GM21825 (cell line): Measurements from ENCODE around the gene ABCB1.

ENCODE experiments used
- ATAC-seq: cut with Tn5 transposase; IDR thresholded peaks from one replicate; pipeline ENCODE4 v1.9.1; 2021; ENCODE audit warnings: mild to moderate bottlenecking, moderate library complexity; ENCODE audit not compliant: unreplicated experiment

The ABCB1 gene

DNA sequence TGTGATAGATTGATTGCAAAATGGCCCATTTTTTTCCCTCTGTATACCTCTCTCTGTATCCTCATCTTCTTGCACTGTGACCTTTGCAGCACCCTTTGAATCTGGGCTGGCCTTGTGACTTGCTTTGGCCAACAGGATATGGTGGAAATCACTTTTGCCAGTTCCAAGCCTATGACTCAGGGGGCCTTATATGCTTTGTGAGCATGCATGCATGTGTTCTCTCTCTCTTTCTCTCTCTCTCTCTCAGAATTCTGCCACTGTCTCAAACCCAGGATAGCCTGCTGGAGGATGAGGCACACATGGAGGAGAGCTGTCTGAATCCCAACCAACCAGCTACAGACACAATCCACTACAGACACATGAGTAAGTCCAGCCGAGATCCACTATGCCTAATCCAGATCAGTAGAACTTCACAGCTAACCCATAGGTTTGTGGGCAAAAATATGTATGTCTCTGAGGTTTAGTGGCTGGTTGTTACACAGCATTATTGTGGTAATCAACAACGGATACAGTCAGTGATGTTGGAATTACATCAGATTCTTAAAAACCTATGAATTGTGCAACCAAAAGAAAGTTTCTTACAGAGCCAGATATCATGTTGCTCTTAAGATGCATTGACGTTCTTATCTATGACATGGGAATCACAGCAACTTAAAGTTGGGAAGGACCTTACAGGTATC lies 83.4 kb downstream of the ABCB1 start:
- no peak for ATAC-seq

DNA sequence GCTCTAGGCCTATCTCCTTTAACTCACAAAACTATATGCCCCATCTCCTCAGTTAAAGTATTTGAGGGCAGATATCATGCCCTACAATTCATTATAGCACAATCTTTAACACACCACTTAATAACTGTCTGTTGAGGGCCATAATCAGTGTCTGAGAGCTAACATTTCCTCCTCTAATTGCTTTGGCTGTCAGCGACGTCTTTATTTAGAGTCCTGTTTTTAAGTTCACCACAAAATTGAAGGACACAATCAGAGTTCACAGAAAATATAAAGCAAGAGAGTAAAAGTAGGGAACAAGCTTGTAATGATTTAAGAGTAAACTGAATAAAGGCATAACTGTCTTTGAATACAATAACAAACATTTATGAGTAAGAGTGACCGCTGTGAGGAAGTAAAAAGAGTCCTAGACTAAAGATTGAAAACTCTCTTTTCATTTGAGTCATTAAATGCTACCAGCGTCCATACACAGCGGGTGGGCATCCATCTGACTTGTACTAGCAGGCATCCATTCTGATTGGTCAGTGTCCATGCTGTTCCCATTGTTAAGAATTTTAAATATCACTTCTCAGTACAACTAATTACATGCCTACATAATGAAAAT lies 86.8 kb downstream of the ABCB1 start:
- no peak for ATAC-seq

DNA sequence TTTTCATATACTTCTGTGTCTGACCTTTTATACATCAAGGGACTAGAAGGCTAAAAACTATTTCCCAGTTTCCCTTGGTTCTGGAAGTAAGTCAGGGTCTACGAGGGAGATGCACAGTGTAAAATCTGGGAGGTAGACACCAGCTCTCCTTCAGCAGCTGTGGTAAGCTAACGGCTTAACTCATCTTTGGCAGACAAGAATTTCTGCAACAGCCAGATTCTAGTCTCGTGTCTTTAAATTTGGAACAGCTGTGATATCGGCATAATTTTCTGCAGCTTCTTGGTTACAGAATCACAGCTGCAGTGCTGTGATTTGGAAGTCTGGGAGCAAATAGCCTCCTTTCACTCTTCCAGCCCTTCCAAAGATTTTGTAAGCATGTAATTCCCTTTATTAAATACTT lies 87.8 kb downstream of the ABCB1 start:
- no peak for ATAC-seq

DNA sequence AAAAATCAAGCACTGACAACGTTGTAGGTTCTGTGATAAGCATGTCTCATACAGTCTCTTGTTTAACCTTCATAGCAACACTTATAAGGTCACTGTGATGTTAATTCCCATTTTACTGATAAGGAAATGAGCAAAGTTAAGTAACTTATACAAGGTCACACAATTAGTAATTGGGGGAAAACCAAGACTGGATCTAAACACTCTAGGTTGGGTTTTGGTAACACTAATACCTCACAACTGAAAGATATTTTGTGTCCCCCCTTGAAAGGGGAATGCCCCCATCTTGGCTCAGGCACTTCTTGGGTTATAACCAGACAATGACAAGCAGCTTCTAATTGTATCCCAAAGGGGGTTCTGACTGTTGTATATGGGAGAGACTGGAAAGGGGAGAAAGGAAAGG lies 89.2 kb downstream of the ABCB1 start:
- ATAC-seq, result no peak

DNA sequence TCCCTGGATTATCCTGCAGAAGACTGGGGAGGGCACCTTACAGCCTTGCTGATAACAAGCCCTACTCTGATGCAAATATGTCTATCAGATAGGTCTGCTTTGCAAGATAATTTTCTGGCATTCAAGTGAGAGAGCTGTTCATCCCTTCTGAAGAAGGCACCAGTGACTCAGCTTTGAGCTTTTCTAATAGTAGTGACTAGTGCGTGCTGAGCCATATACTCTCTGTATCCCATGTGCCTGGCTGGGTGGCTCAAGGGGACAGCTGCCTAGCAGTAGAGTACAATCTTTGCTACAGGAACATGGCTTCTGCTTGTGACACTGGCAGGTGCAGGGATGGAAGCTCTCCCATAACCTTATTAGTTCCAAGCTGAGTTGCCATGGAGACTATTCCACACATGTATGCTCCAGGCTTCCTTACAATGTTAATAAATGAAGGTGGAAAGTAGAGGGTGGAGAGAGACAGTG lies 90.2 kb downstream of the ABCB1 start:
- ATAC-seq, result no peak

DNA sequence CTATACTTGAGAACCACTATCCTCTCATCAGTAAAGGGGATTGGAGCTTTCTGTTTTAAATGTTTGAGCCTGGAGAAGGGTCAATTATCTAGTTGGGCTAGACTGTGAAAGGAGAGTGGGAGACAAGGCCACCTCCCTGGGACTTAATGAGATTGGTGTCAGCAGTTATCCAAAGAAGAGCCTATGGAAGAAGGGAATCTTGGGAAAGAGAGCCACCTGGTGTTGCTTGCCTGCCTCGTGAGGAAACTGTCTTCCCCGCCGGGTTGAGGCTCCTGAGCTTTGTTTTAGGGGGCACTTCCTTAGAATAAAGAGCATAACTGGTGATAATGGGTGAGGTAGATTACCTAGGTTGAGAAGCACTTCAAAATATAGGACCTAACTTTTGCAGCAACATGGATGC lies 93.2 kb downstream of the ABCB1 start:
- ATAC-seq, result no peak

DNA sequence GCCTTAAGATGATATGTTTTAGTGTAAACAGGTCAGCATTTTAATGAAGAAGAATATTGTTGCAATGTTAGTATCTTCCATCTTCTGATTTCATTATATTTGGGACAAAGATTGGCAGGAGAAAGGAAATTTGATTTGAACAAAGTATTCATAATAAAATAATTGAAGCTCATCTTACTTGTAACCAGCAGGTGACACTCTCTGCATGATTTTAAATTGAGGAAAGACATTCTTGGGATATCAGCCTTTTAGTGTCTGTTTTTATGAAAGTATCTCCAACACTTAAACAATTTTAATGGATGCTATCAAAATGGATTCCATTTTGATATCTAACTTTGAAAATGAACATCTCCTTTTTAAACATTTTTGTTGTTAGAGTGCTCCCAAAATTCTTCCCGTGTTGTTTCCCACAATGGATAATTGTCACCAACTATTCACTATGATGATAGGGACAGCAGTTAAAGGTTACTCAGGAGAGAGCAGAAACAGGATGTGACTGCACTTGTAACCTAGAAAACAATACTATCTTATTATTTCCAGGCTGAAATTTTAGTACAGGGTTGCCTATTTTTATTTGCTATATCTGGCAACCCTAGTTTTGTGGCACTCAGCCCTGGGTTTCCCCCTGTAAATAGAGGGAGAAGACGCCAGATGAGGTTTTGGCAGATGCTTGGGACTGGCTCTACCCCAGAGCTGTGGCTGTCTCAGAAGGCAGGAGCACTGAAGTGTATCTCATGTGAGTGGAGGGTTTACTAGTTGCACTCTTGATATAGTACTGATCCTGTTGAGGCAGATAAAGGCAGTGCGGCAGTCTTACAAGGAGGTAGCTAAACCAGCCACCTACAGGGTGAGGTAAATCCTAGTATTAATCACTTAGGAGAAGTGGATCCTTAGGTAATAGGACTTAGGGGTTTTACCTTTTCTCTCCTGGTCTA lies 94.2 kb downstream of the ABCB1 start:
- ATAC-seq, result no peak

GRCh38 chr7:87505557-87506245 lies 95.0 kb downstream of the ABCB1 start:
- ATAC-seq, result peak; percentile 49

- no peak for ATAC-seq
Observed at GRCh38 chr7:87505122-87505521, 95.6 kb downstream of the ABCB1 start.

- ATAC-seq, result no peak
Observed at GRCh38 chr7:87499494-87499893, 101.2 kb downstream of the ABCB1 start.

- ATAC-seq, result no peak
Observed at GRCh38 chr7:87498893-87499292, 101.8 kb downstream of the ABCB1 start.

DNA sequence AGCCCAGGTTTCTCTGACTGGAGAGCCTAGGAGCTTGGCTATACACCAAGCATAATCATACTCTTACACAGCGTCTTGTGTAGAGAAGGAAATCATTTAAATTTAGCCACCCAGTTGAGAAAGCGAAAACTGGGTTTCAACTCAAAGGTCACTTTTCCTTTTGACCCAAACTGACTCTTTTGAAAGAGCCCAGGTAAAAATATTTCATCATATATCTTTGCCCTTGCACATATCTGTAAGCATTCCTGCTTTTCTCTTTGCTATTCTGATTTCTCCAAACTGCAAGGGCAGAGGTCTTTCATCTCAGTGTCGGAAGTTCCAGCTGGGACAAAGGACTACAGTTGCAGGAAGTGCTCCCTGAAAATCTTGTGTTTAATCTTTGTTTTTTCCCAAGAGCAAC lies 103.2 kb downstream of the ABCB1 start:
- no peak for ATAC-seq

- ATAC-seq, result no peak
Observed at GRCh38 chr7:87495366-87495765, 105.3 kb downstream of the ABCB1 start.

GRCh38 chr7:87494454-87494853 lies 106.2 kb downstream of the ABCB1 start:
- ATAC-seq, result no peak

DNA sequence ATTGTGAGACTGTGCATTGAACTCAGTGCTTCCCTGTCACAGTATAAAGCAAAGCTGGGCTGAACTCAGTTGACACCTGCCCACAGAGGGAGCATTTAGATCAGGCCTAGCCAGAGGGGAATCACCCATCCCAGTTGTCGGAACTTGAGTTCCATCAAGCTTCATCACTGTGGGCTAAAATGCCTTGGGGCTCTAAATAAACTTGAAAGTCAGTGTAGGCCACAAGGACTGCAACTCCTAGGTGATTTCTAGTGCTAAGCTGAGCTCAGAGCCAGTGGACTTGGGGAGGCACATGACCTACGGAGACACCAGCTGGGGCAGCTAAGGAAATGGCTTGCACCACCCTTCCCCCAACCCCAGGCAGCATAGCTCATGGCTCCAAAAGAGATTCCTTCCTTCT lies 117.6 kb downstream of the ABCB1 start:
- ATAC-seq, result no peak

- ATAC-seq, result no peak
Observed at GRCh38 chr7:87482115-87482514, 118.6 kb downstream of the ABCB1 start.

- no peak for ATAC-seq
Observed at GRCh38 chr7:87480386-87480785, 120.3 kb downstream of the ABCB1 start.

DNA sequence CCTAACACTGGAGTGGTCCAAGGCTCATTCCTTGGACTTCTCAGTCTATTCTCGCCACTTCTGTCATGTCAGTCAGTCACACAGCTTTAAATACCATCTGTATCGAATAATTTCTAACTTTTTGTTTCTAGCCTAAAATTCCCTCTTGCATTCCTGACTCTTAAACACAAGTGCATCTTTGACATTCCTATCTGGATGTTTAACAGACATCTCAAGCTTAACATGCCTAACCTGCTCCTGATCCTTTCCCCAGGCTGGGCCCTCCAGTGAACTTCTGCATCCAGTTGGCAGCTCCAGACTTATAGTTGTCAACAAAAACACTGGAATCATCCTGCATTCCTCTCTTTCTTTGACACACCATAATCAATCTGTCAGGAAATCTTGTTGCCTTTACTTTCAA lies 120.7 kb downstream of the ABCB1 start:
- no peak for ATAC-seq

- ATAC-seq, result no peak
Observed at GRCh38 chr7:87476179-87476557, 124.5 kb downstream of the ABCB1 start.

DNA sequence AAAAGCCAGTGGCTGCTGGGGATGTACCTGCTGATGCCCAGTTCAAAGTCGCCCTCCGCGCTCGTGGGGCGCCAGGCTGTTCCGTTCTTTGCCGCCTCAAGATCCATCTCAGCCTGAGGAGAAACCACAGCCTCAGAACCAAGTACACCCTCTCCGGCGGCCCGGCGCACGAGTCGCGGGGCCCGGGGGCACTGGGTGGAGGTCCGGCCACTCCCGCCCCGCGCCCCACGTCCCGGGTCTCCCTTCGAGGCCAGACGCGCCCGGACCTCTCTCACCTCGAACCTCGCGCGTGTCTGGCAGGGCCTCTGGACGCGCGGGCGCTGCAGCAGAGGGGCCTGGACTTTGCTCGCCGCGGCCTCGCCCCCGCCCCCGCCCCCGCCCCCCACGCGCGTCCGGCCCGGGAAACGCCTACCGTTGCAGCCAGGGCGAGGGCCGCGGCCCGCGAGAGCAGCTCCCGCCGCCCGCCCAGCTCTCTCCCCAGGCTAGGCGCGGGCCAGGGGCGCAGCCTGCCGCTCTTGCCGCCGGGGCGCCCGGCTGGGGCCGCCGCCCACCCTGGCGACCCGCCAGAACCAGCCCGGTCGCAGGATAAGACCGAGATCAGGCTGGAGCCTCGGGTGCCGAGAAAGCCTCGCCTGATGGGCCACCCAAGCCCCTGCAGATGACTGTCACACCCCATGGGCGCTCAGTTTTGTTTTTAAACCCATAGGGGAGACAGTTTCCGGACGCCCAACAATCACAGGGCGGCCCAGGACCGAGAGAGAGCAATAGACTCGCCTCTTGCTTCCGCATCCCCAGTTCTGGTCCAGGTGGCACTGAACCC lies 125.1 kb downstream of the ABCB1 start, which contains the start of gene ABCB4:
ABCB4 (minus strand) TSS at position 322 of the 820 bp plus-strand sequence; CDS start at position 107, 215 bp downstream.
- ATAC-seq, result no peak
